ENCODE results near the gene CFDP1. TPM values are rescaled to one million over a fixed set of nuclear protein-coding genes. Genes with fewer than 3 reads are reported as not detected.

CFDP1 gene
- total RNA-seq, 4 donors from 2014 or later: 51.2 to 318 (median 145) TPM

DNA sequence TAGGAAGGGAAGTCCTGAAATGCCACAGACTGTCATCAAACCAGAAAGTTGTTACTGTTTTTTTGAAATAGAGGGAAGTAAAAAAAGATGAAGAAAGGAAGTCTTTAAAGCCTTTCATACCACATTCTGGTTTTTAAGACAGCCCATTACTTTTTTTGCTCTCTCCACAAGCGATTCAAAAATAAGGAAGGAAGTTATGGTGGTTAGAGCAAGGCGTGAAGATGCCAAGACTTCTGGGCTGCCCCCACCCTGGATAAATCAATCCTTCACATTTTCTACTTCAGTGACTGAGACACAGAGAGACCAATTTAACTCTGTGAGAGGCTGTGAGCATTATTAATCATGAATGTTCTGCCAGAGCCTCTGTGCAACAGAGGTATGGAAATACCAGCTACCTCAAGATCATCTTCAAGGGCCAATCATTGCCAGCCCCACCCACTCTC is 99.6 kb downstream of the CFDP1 start:
- Histone ChIP-seq H3K27ac (no peak overlapping the region), H3K27me3 (no peaks in the 10 kb centered on the region), H3K9me3 (no peaks in the 10 kb centered on the region), H3K4me3 (no peak overlapping the region), H3K36me3 (no peaks in the 10 kb centered on the region), H3K4me1 (no peaks in the 10 kb centered on the region)
- TF ChIP-seq POLR2AphosphoS5 (IDR thresholded peaks at IDR 0.05): no peak
- no peak for TF ChIP-seq EP300 (IDR thresholded peaks at IDR 0.05; ENCODE audit: low read depth)
- TF ChIP-seq POLR2A (IDR thresholded peaks at IDR 0.05): no peak
- TF ChIP-seq, protein P1, sequence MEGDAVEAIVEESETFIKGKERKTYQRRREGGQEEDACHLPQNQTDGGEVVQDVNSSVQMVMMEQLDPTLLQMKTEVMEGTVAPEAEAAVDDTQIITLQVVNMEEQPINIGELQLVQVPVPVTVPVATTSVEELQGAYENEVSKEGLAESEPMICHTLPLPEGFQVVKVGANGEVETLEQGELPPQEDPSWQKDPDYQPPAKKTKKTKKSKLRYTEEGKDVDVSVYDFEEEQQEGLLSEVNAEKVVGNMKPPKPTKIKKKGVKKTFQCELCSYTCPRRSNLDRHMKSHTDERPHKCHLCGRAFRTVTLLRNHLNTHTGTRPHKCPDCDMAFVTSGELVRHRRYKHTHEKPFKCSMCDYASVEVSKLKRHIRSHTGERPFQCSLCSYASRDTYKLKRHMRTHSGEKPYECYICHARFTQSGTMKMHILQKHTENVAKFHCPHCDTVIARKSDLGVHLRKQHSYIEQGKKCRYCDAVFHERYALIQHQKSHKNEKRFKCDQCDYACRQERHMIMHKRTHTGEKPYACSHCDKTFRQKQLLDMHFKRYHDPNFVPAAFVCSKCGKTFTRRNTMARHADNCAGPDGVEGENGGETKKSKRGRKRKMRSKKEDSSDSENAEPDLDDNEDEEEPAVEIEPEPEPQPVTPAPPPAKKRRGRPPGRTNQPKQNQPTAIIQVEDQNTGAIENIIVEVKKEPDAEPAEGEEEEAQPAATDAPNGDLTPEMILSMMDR (IDR thresholded peaks at IDR 0.05): no peak
- intact Hi-C loops (cut with DNase I; ENCODE audit: low total_unique reads): no loop called here
- in situ Hi-C loops (cut with MboI; ENCODE audit: low pct_ligation_motif_present in 1 of 4, low pct_unique_long_range_greater_than_20kb in 1 of 4, low sequenced_read_pairs in 3 of 4): no loop called here
- 40 to 64% methylated on average over 1 to 2 of the region's 2 CpGs for WGBS, 2 donors (ENCODE audit: low coverage in 1 of 2)
- no peak for DNase-seq

DNA sequence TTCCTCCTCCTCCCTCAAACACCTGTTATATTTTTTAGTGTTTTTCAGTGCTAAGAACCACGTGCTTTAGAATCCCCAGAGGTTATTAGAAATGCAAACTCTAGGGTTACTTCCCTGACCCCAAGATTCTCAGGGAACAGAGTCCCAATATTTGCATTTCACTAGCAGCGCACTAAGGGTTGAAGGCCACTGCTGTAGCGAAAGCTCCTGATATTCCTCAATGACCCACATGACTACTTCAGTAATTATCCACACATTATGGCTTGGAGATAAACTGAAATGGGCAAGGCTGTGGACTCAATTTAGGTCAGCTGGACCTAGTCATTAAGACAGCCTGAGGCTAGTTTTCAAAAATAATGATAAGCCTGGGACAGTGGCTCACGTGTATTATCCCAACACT is 103.4 kb downstream of the CFDP1 start:
- DNase-seq: no peak
- no peaks in the 10 kb centered on the region for H3K9me3 ChIP-seq
- WGBS, 2 donors (ENCODE audit: low coverage in 1 of 2): 80 to 81% methylated on average over 3 to 4 of the region's 4 CpGs
- intact Hi-C loops (cut with DNase I; ENCODE audit: low total_unique reads) (no loop called here), in situ Hi-C loops (cut with MboI; ENCODE audit: low pct_ligation_motif_present in 1 of 4, low pct_unique_long_range_greater_than_20kb in 1 of 4, low sequenced_read_pairs in 3 of 4) (no loop called here)
- no peaks in the 10 kb centered on the region for H3K36me3 ChIP-seq
- no peak overlapping the region for H3K4me3 ChIP-seq
- TF ChIP-seq POLR2AphosphoS5 (IDR thresholded peaks at IDR 0.05) (no peak), POLR2A (IDR thresholded peaks at IDR 0.05) (no peak)
- TF ChIP-seq, protein P1 (IDR thresholded peaks at IDR 0.05): no peak
- H3K27me3 ChIP-seq: no peaks in the 10 kb centered on the region
- H3K27ac ChIP-seq: no peak overlapping the region
- H3K4me1 ChIP-seq: no peaks in the 10 kb centered on the region

DNA sequence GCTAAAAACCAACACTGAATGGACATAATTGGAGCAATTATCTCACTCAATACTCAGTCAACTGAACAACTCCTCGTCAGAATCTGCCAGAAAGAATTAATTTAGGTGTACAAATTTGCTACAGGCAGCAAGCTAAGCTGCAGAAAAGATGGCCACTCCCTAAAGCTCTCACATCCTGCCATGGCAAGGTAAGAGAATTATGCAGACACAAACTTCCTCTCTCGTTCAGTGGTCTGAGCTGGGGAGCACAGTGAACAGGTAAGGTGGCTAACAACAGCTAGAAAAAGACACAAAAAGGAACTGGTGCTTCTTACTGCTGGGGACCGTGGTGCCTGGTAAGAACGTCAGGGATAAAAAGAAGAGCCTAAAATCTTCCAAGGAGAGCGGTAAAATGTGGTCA is 107.0 kb downstream of the CFDP1 start:
- DNase-seq: no peak
- H3K27ac ChIP-seq: no peak overlapping the region
- in situ Hi-C loops (cut with MboI; ENCODE audit: low pct_ligation_motif_present in 1 of 4, low pct_unique_long_range_greater_than_20kb in 1 of 4, low sequenced_read_pairs in 3 of 4): no loop called here
- no peak overlapping the region for H3K4me3 ChIP-seq
- H3K27me3 ChIP-seq: no peaks in the 10 kb centered on the region
- 84 to 85% methylated on average over 5 of the region's 5 CpGs for WGBS, 2 donors (ENCODE audit: low coverage in 1 of 2)
- intact Hi-C loops (cut with DNase I; ENCODE audit: low total_unique reads): no loop called here
- H3K9me3 ChIP-seq: no peaks in the 10 kb centered on the region
- H3K4me1 ChIP-seq: no peaks in the 10 kb centered on the region
- no peaks in the 10 kb centered on the region for H3K36me3 ChIP-seq
- no peak for TF ChIP-seq POLR2A (IDR thresholded peaks at IDR 0.05)
- TF ChIP-seq POLR2AphosphoS5 (IDR thresholded peaks at IDR 0.05): no peak
- TF ChIP-seq EP300 (IDR thresholded peaks at IDR 0.05; ENCODE audit: low read depth): no peak
- TF ChIP-seq, protein P1 (IDR thresholded peaks at IDR 0.05): no peak

DNA sequence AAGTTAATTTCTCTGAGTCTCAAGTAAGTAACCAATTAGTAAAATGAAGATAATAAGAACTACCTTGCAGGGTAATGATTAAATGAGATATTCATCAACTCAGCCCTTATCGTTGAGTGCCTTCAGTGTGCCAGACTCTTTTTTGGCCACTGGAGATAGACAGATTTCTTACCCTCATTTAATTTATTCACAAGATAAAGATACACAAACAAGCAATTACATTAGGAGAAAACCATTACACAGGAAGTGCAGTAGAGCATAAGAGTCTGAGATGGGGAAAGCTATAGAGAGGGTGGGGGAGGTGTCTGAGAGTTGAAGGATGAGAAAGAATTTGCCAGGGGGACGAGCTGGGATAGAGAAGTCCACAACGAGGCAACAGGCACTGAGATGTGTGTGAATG is 109.4 kb downstream of the CFDP1 start:
- 73 to 74% methylated on average over 3 of the region's 3 CpGs for WGBS, 2 donors (ENCODE audit: low coverage in 1 of 2)
- intact Hi-C loops (cut with DNase I; ENCODE audit: low total_unique reads) (no loop called here), in situ Hi-C loops (cut with MboI; ENCODE audit: low pct_ligation_motif_present in 1 of 4, low pct_unique_long_range_greater_than_20kb in 1 of 4, low sequenced_read_pairs in 3 of 4) (no loop called here)
- Histone ChIP-seq H3K27me3 (no peaks in the 10 kb centered on the region), H3K4me1 (peaks cover 0 to 14% (median 0%) of the 10 kb centered on the region in 4 donors), H3K27ac (no peak overlapping the region), H3K4me3 (no peak overlapping the region), H3K36me3 (no peaks in the 10 kb centered on the region), H3K9me3 (no peaks in the 10 kb centered on the region)
- no peak for DNase-seq
- TF ChIP-seq, protein P1 (IDR thresholded peaks at IDR 0.05): no peak
- no peak for TF ChIP-seq EP300 (IDR thresholded peaks at IDR 0.05; ENCODE audit: low read depth)
- TF ChIP-seq POLR2AphosphoS5 (IDR thresholded peaks at IDR 0.05): no peak
- TF ChIP-seq POLR2A (IDR thresholded peaks at IDR 0.05): no peak
